Body of pancreas (tissue), 4 donors: Measurements from ENCODE around the gene CCDC201. TPM values are rescaled to one million over a fixed set of nuclear protein-coding genes. Genes with fewer than 3 reads are reported as not detected.
A peak's percentile ranks its signal among the peaks of the same experiment; 100 is the strongest.

Experiments used
- ATAC-seq: fragments of 150-250 bp; one replicate; pipeline ENCODE4 v1.9.1; 2016
- DNase-seq, 4 donors: peaks; one replicate each; pipeline ENCODE4 v3.0.0-alpha.2; 2019
- H3K27ac ChIP-seq, 4 donors: fragments of 200-600 bp; sonication (generic); 1 replicate in 3 of 4; 2 replicates in 1 of 4; pipeline versions ENCODE4 v1.5.1 to v1.6.1; 2016 to 2019; ENCODE audit warnings: mild to moderate bottlenecking in 1 of 4, mixed read lengths in 1 of 4, moderate library complexity in 1 of 4
- H3K27me3 ChIP-seq, 2 donors: fragments of 200-600 bp; sonication (generic); one replicate each; pipeline ENCODE4 v1.6.0; 2016; ENCODE audit warnings: mild to moderate bottlenecking in 1 of 2
- H3K36me3 ChIP-seq, 2 donors: fragments of 200-600 bp; sonication (generic); replicated peaks in 1 of 2; 2 replicates each; pipeline ENCODE4 v1.5.1; 2016; ENCODE audit warnings: low read depth in 2 of 2; ENCODE audit not compliant: insufficient read depth in 1 of 2
- H3K4me1 ChIP-seq: fragments of 200-600 bp; sonication (generic); one replicate; pipeline ENCODE4 v1.6.0; 2016
- H3K4me3 ChIP-seq, 2 donors: fragments of 200-600 bp; sonication (generic); 1 replicate in 1 of 2; 2 replicates in 1 of 2; pipeline ENCODE4 v1.5.1; 2016 to 2019
- H3K9me3 ChIP-seq, 3 donors: fragments of 200-600 bp; sonication (generic); 1 replicate in 2 of 3; 2 replicates in 1 of 3; pipeline ENCODE4 v1.5.1; 2016
- CTCF ChIP-seq, 7 experiments: fragments of 450-650 bp in 4 of 7; fragments of 200-600 bp in 3 of 7; sonication (generic) in 3 of 7; IDR thresholded peaks; one replicate each; pipeline ENCODE4 v1.5.1; 2016 to 2019; ENCODE audit warnings: antibody characterized with exemption in 7 of 7
- POLR2A ChIP-seq, 3 donors: fragments of 450-650 bp; IDR thresholded peaks; one replicate each; pipeline ENCODE4 v1.6.1; 2016; ENCODE audit warnings: antibody characterized with exemption in 3 of 3, mild to moderate bottlenecking in 2 of 3
- WGBS, 2 donors: methylation state at CpG; one replicate each; pipeline ENCODE4 v1.1.5; 2017; 5-methylcytosine and 5-hydroxymethylcytosine counted together
- intact Hi-C: fragments of 100-400 bp; cut with DNase I; formaldehyde crosslinking; loops from one replicate; pipeline ENCODE4 v1.15.1; 2023
- total RNA-seq, 2 donors: library from RNA; depleted of rRNA; stranded (reverse); fragments of >200 nt; gene quantifications; one replicate each; pipeline ENCODE4 v1.1.0, GENCODE V29; 2016

The CCDC201 gene
- not detected for total RNA-seq

GRCh38 chr7:45873035-45873354 is at the start of gene CCDC201:
Gene CCDC201, minus strand, starts transcription at chr7:45873082. Its CDS starts 75 bp downstream, at chr7:45873007.
- intact Hi-C loops = no loop called here
- Histone ChIP-seq H3K27me3 (no peaks in the 10 kb centered on the region), H3K4me3 (no peak within 1 kb of the TSS), H3K36me3 (no peaks in the 10 kb centered on the region), H3K9me3 (no peaks in the 10 kb centered on the region), H3K4me1 (no peaks in the 10 kb centered on the region), H3K27ac (no peak within 1 kb of the TSS)
- TF ChIP-seq CTCF (IDR thresholded peaks at IDR 0.05) = no peak
- no peak for TF ChIP-seq POLR2A (IDR thresholded peaks at IDR 0.05)
- WGBS, 2 donors = 50 to 85% methylated on average over 2 to 5 of the region's 7 CpGs
- DNase-seq (no peak), ATAC-seq (no peak)

DNA sequence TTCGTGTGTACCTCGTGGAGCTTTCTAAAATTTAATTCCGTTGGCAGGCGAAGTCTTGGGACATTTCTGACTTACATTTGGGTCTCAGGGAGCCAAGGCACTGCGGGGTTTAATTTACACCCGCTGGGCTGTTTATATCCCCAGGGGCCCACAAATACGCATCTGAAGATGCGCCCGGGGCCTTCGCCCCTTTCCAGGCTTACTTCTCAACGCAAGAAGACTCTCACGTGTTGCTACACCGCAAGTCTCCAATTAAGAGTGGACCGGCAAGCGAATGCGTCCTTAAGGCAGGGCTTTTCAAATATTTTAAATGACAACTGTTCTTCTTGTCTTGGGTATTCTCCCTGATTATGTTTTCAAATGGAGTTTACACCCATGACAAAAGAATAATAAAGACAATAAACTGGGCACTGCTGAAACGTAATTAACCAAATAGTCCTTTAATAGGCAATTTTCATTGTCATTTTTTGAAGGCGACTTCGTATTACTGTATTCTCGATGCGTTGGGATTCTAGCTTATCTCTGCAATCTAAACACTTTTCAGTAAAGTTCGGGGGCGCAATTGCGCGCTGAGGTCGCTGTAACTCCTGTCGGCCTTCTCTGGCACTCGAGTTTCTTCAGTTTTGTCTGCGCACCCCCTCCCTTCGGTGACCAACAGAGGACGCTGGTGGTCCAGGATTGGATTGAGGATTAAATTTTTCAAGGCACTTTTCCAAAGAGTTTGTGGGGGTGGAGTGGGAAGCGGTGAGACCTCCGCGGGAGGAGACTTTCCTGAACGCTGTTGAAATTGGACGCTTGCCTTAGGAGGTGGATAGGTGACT is 49.0 kb upstream of the CCDC201 start:
- no peak overlapping the region for H3K27ac ChIP-seq
- no peak overlapping the region for H3K4me3 ChIP-seq
- no peak for TF ChIP-seq POLR2A (IDR thresholded peaks at IDR 0.05)
- peak; percentile 13 to 73 (median 58) for TF ChIP-seq CTCF (IDR thresholded peaks at IDR 0.05)
- 6 to 10% methylated on average over 36 of the region's 36 CpGs for WGBS, 2 donors
- intact Hi-C loops = no loop called here
- H3K36me3 ChIP-seq = no peaks in the 10 kb centered on the region
- peaks cover 53% of the 10 kb centered on the region for H3K4me1 ChIP-seq
- peak; percentile 39 to 58 (median 50) for DNase-seq
- peaks cover 0 to 5% of the 10 kb centered on the region in 2 donors for H3K27me3 ChIP-seq
- no peak for ATAC-seq
- no peaks in the 10 kb centered on the region for H3K9me3 ChIP-seq

- Histone ChIP-seq H3K4me3 (peak overlapping the region in 1 of 2 donors; percentile 11), H3K27ac (peak overlapping the region in 1 of 4 donors; percentile 12), H3K36me3 (no peaks in the 10 kb centered on the region), H3K27me3 (peaks cover 0 to 5% of the 10 kb centered on the region in 2 donors), H3K9me3 (no peaks in the 10 kb centered on the region), H3K4me1 (peaks cover 53% of the 10 kb centered on the region)
- ATAC-seq (peak; percentile 7), DNase-seq (no peak)
- TF ChIP-seq POLR2A (IDR thresholded peaks at IDR 0.05) = no peak
- TF ChIP-seq CTCF (IDR thresholded peaks at IDR 0.05) = no peak
- 3 to 13% methylated on average over 12 to 19 of the region's 31 CpGs for WGBS, 2 donors
- intact Hi-C loops = no loop called here
These were observed 48.5 kb upstream of the CCDC201 start for GRCh38 chr7:45921381-45921698.

GRCh38 chr7:45920502-45921380 is 47.9 kb upstream of the CCDC201 start, which contains the start of gene IGFBP3:
Gene IGFBP3, minus strand, starts transcription at chr7:45921272. Its CDS starts 132 bp downstream, at chr7:45921140.
- Histone ChIP-seq H3K4me1 (peaks cover 53% of the 10 kb centered on the region), H3K9me3 (no peaks in the 10 kb centered on the region), H3K27me3 (peaks cover 0 to 5% of the 10 kb centered on the region in 2 donors), H3K27ac (peak within 1 kb of the TSS in 2 of 4 donors; percentile 12 to 13), H3K4me3 (peak within 1 kb of the TSS in 1 of 2 donors; percentile 11), H3K36me3 (no peaks in the 10 kb centered on the region)
- WGBS, 2 donors = 0% methylated on average over 8 to 80 of the region's 111 CpGs
- TF ChIP-seq CTCF (IDR thresholded peaks at IDR 0.05) (no peak), POLR2A (IDR thresholded peaks at IDR 0.05) (peak in 1 of 3 donors; percentile 19)
- peak; percentile 54 to 81 (median 66) for DNase-seq
- peak; percentile 68 for ATAC-seq
- intact Hi-C loops = no loop called here
